Measurements from ENCODE around the gene CD79A.

The CD79A gene

GRCh38 chr19:41877916-41878905 is 1.1 kb downstream of the CD79A start:
- H3K9ac ChIP-seq: no peak overlapping the region

DNA sequence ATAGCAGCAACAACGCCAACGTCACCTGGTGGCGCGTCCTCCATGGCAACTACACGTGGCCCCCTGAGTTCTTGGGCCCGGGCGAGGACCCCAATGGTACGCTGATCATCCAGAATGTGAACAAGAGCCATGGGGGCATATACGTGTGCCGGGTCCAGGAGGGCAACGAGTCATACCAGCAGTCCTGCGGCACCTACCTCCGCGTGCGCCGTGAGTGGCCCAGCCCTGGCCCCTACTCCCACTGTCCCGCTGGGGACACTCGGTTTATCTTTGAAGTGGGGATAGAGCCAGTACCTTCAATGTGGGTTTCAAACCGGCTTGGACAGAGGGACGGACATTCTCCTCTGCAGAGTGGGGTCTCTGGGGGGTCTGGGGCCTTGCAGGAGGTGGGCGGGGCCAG is 2.0 kb downstream of the CD79A start:
- Histone ChIP-seq H3K27ac (no peak overlapping the region), H3K79me2 (no peaks in the 10 kb centered on the region), H3K27me3 (ENCODE audit: control insufficient read depth, insufficient read depth, low read length) (no peaks in the 10 kb centered on the region), H3K9me3 (ENCODE audit: control insufficient read depth, low read length) (no peaks in the 10 kb centered on the region), H3K4me2 (ENCODE audit: low read length) (no peak overlapping the region), H3K36me3 (ENCODE audit: control insufficient read depth, insufficient read depth, low read length) (no peaks in the 10 kb centered on the region), H3K4me3 (ENCODE audit: low read depth, low read length) (no peak overlapping the region), H2AFZ (no peak overlapping the region), H3K4me1 (peaks cover 5% of the 10 kb centered on the region), H3K9ac (no peak overlapping the region)
- TF ChIP-seq CTCF (IDR thresholded peaks at IDR 0.05): no peak

More at GRCh38 chr19:41877916-41878905, 1.1 kb downstream of the CD79A start:
- no peaks in the 10 kb centered on the region for H3K36me3 ChIP-seq (ENCODE audit: control insufficient read depth, insufficient read depth, low read length)
- H3K27me3 ChIP-seq (ENCODE audit: control insufficient read depth, insufficient read depth, low read length): no peaks in the 10 kb centered on the region
- H3K4me2 ChIP-seq (ENCODE audit: low read length): no peak overlapping the region
- TF ChIP-seq CTCF (IDR thresholded peaks at IDR 0.05): no peak
- H3K9me3 ChIP-seq (ENCODE audit: control insufficient read depth, low read length): no peaks in the 10 kb centered on the region
- no peak overlapping the region for H2AFZ ChIP-seq
- H3K4me3 ChIP-seq (ENCODE audit: low read depth, low read length): no peak overlapping the region
- no peaks in the 10 kb centered on the region for H3K79me2 ChIP-seq
- no peak overlapping the region for H3K27ac ChIP-seq
- H3K4me1 ChIP-seq: no peaks in the 10 kb centered on the region

- Histone ChIP-seq H3K9ac (no peak overlapping the region), H3K4me1 (peaks cover 6% of the 10 kb centered on the region), H3K4me2 (ENCODE audit: low read length) (no peak overlapping the region), H3K36me3 (ENCODE audit: control insufficient read depth, insufficient read depth, low read length) (no peaks in the 10 kb centered on the region), H3K27ac (no peak overlapping the region), H3K4me3 (ENCODE audit: low read depth, low read length) (no peak overlapping the region), H3K79me2 (peaks cover 5% of the 10 kb centered on the region), H3K27me3 (ENCODE audit: control insufficient read depth, insufficient read depth, low read length) (no peaks in the 10 kb centered on the region), H3K9me3 (ENCODE audit: control insufficient read depth, low read length) (no peaks in the 10 kb centered on the region), H2AFZ (no peak overlapping the region)
- no peak for TF ChIP-seq CTCF (IDR thresholded peaks at IDR 0.05)
Measured at GRCh38 chr19:41879670-41880328, 2.7 kb downstream of the CD79A start.

DNA sequence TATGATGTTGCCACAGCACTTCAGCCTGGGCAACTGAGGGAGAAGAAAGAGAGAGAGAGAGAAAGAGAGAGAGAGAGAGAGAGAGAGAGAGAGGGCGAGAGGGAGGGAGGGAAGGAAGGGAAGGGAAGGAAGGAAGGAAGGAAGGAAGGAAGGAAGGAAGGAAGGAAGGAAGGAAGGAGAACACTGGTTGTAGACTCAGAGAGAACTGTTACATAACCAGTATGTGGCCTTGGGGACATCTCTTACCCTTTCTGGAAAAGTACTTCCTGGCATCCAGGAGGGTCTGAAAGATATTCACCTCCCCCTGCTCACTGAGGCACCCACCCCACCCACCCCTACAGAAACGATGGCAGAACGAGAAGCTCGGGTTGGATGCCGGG is 3.2 kb downstream of the CD79A start:
- peaks cover 10% of the 10 kb centered on the region for H3K4me1 ChIP-seq
- no peaks in the 10 kb centered on the region for H3K27me3 ChIP-seq (ENCODE audit: control insufficient read depth, insufficient read depth, low read length)
- H3K4me3 ChIP-seq (ENCODE audit: low read depth, low read length): no peak overlapping the region
- no peaks in the 10 kb centered on the region for H3K9me3 ChIP-seq (ENCODE audit: control insufficient read depth, low read length)
- no peaks in the 10 kb centered on the region for H3K36me3 ChIP-seq (ENCODE audit: control insufficient read depth, insufficient read depth, low read length)
- H3K79me2 ChIP-seq: peaks cover 9% of the 10 kb centered on the region
- no peak overlapping the region for H2AFZ ChIP-seq
- H3K4me2 ChIP-seq (ENCODE audit: low read length): no peak overlapping the region
- no peak overlapping the region for H3K27ac ChIP-seq
- TF ChIP-seq CTCF (IDR thresholded peaks at IDR 0.05): no peak
- H3K9ac ChIP-seq: no peak overlapping the region
